ENCODE data around the gene RASSF5.
"Not testable (repeated sequence)": the region's sequence is repeated elsewhere in the genome, so short reads cannot be mapped to it uniquely, and the experiment has no call there.

RASSF5 gene

GRCh38 chr1:206578068-206578977 is 71.0 kb downstream of the RASSF5 start:
- H3K36me3 ChIP-seq (ENCODE audit: insufficient read depth, insufficient read length, low read length), result no peaks in the 10 kb centered on the region
- no peak overlapping the region for H3K9ac ChIP-seq (ENCODE audit: insufficient read length, low read depth)
- no peaks in the 10 kb centered on the region for H3K9me3 ChIP-seq (ENCODE audit: insufficient read depth, low read length)
- no peak overlapping the region for H3K4me3 ChIP-seq (ENCODE audit: insufficient read length, low read depth)
- H3K27me3 ChIP-seq (ENCODE audit: insufficient read depth, insufficient read length), result no peaks in the 10 kb centered on the region
- TF ChIP-seq YY1 (IDR thresholded peaks at IDR 0.05; ENCODE audit: insufficient read depth, insufficient read length) (no peak), SUZ12 (IDR thresholded peaks at IDR 0.05; ENCODE audit: extremely low read depth, insufficient read depth, insufficient read length) (no peak), ZNF274 (IDR thresholded peaks at IDR 0.05; ENCODE audit: low read depth, low read length) (no peak)
- H3K4me1 ChIP-seq (ENCODE audit: insufficient read depth, insufficient read length), result peaks cover 10% of the 10 kb centered on the region
- no peak for DNase-seq (ENCODE audit: low read depth, low spot score)

DNA sequence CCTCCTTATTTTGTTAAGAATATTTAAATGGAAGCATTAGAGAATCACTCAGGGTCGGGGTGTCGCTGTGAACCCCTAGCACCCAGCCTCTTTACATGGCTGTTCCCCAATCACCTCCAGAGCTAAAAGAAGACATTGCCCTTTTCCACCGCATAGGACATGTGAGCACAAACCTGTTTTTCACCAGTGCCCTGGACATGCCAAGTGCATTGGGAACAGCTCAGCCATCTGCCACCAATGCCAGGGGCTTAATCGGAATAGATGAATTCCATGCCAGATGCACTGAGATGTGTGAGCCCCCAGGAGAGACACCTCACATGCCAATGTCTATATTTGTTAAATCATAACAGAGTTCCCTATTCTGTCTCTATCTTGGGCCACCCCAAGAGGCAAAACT is 71.6 kb downstream of the RASSF5 start:
- H3K27me3 ChIP-seq (ENCODE audit: insufficient read depth, insufficient read length), result no peaks in the 10 kb centered on the region
- TF ChIP-seq SUZ12 (IDR thresholded peaks at IDR 0.05; ENCODE audit: extremely low read depth, insufficient read depth, insufficient read length) (no peak), ZNF274 (IDR thresholded peaks at IDR 0.05; ENCODE audit: low read depth, low read length) (no peak), YY1 (IDR thresholded peaks at IDR 0.05; ENCODE audit: insufficient read depth, insufficient read length) (no peak)
- no peaks in the 10 kb centered on the region for H3K36me3 ChIP-seq (ENCODE audit: insufficient read depth, insufficient read length, low read length)
- H3K4me1 ChIP-seq (ENCODE audit: insufficient read depth, insufficient read length), result peaks cover 9% of the 10 kb centered on the region
- no peak for DNase-seq (ENCODE audit: low read depth, low spot score)
- H3K9ac ChIP-seq (ENCODE audit: insufficient read length, low read depth), result no peak overlapping the region
- no peak overlapping the region for H3K4me3 ChIP-seq (ENCODE audit: insufficient read length, low read depth)
- no peaks in the 10 kb centered on the region for H3K9me3 ChIP-seq (ENCODE audit: insufficient read depth, low read length)

GRCh38 chr1:206579747-206580437 is 72.6 kb downstream of the RASSF5 start:
- TF ChIP-seq SUZ12 (IDR thresholded peaks at IDR 0.05; ENCODE audit: extremely low read depth, insufficient read depth, insufficient read length), result no peak
- no peak for TF ChIP-seq YY1 (IDR thresholded peaks at IDR 0.05; ENCODE audit: insufficient read depth, insufficient read length)
- no peak for TF ChIP-seq ZNF274 (IDR thresholded peaks at IDR 0.05; ENCODE audit: low read depth, low read length)
- H3K4me3 ChIP-seq (ENCODE audit: insufficient read length, low read depth), result no peak overlapping the region
- no peak for DNase-seq (ENCODE audit: low read depth, low spot score)
- no peak overlapping the region for H3K9ac ChIP-seq (ENCODE audit: insufficient read length, low read depth)
- H3K36me3 ChIP-seq (ENCODE audit: insufficient read depth, insufficient read length, low read length), result no peaks in the 10 kb centered on the region
- H3K4me1 ChIP-seq (ENCODE audit: insufficient read depth, insufficient read length), result peaks cover 6% of the 10 kb centered on the region
- no peaks in the 10 kb centered on the region for H3K9me3 ChIP-seq (ENCODE audit: insufficient read depth, low read length)
- no peaks in the 10 kb centered on the region for H3K27me3 ChIP-seq (ENCODE audit: insufficient read depth, insufficient read length)

GRCh38 chr1:206580438-206581113 is 73.2 kb downstream of the RASSF5 start:
- Histone ChIP-seq H3K9ac (ENCODE audit: insufficient read length, low read depth) (no peak overlapping the region), H3K9me3 (ENCODE audit: insufficient read depth, low read length) (no peaks in the 10 kb centered on the region), H3K36me3 (ENCODE audit: insufficient read depth, insufficient read length, low read length) (no peaks in the 10 kb centered on the region), H3K4me1 (ENCODE audit: insufficient read depth, insufficient read length) (peaks cover 5% of the 10 kb centered on the region), H3K4me3 (ENCODE audit: insufficient read length, low read depth) (no peak overlapping the region), H3K27me3 (ENCODE audit: insufficient read depth, insufficient read length) (no peaks in the 10 kb centered on the region)
- TF ChIP-seq YY1 (IDR thresholded peaks at IDR 0.05; ENCODE audit: insufficient read depth, insufficient read length) (no peak), SUZ12 (IDR thresholded peaks at IDR 0.05; ENCODE audit: extremely low read depth, insufficient read depth, insufficient read length) (no peak)
- no peak for DNase-seq (ENCODE audit: low read depth, low spot score)

DNA sequence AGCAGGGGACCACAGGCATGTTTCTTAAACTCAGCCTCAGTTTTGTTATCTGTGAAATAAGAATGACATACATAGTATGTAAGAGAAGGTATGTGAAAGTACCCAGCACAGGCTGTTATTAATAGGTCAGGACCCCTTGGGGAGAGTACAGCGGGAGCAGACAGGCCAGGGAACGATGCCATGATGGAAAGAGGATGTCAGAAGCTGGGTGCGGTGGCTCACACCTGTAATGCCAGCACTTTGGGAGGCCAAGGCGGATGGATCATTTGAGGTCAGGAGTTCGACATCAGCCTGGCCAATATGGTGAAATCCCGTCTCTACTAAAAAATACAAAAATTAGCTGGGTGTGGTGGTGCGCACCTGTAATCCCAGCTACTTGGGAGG is 73.8 kb downstream of the RASSF5 start:
- not testable (repeated sequence) for DNase-seq (ENCODE audit: low read depth, low spot score); H3K36me3 ChIP-seq (ENCODE audit: insufficient read depth, insufficient read length, low read length); H3K9ac ChIP-seq (ENCODE audit: insufficient read length, low read depth); H3K4me3 ChIP-seq (ENCODE audit: insufficient read length, low read depth); H3K4me1 ChIP-seq (ENCODE audit: insufficient read depth, insufficient read length); H3K9me3 ChIP-seq (ENCODE audit: insufficient read depth, low read length); H3K27me3 ChIP-seq (ENCODE audit: insufficient read depth, insufficient read length)

DNA sequence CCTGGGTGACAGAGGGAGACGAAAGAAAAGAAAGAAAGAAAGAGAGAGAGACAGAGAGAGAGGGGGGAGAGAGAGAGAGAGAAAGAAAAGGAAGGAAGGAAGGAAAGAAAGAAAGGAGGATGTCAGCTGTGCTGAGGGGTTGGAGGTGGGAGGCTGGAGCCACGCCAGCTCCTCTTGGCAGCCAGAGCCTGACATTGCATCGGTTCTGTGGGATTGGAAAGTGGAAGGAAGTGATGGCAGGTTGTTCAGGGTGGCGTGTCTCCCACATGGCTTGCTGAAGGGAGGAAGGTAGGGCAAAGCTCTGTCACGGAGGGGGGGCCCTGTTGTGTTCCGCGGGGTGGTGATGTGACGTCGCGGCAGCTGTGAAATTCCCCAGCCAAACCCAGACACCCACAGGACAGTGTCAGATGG is 74.2 kb downstream of the RASSF5 start:
- TF ChIP-seq SUZ12 (IDR thresholded peaks at IDR 0.05; ENCODE audit: extremely low read depth, insufficient read depth, insufficient read length), result no peak
- no peak for TF ChIP-seq YY1 (IDR thresholded peaks at IDR 0.05; ENCODE audit: insufficient read depth, insufficient read length)
- no peak for TF ChIP-seq ZNF274 (IDR thresholded peaks at IDR 0.05; ENCODE audit: low read depth, low read length)
- Histone ChIP-seq H3K9me3 (ENCODE audit: insufficient read depth, low read length) (no peaks in the 10 kb centered on the region), H3K9ac (ENCODE audit: insufficient read length, low read depth) (no peak overlapping the region), H3K36me3 (ENCODE audit: insufficient read depth, insufficient read length, low read length) (peaks cover 2% of the 10 kb centered on the region), H3K4me3 (ENCODE audit: insufficient read length, low read depth) (no peak overlapping the region), H3K27me3 (ENCODE audit: insufficient read depth, insufficient read length) (no peaks in the 10 kb centered on the region), H3K4me1 (ENCODE audit: insufficient read depth, insufficient read length) (peaks cover 3% of the 10 kb centered on the region)
- no peak for DNase-seq (ENCODE audit: low read depth, low spot score)

DNA sequence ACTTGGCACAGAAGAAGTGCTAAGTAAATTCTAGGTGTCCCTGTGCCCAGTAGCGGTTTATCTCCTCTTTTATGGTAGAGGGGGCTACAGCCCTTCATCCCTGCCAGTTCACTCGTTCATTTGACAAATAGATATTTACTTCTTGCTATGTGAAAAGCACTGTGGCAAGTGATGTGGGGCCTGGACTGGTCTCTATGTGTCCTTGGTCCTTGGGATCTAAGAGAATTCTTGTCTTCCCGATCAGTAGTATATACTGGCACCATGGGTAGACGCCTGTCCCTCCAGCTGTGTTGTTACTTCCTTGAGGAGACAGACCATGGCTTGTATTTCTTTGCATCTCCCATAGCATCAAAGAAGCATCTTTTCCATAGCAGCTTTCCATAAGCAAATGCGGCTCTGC is 75.2 kb downstream of the RASSF5 start:
- H3K9me3 ChIP-seq (ENCODE audit: insufficient read depth, low read length), result no peaks in the 10 kb centered on the region
- no peaks in the 10 kb centered on the region for H3K27me3 ChIP-seq (ENCODE audit: insufficient read depth, insufficient read length)
- TF ChIP-seq ZNF274 (IDR thresholded peaks at IDR 0.05; ENCODE audit: low read depth, low read length) (no peak), YY1 (IDR thresholded peaks at IDR 0.05; ENCODE audit: insufficient read depth, insufficient read length) (no peak), SUZ12 (IDR thresholded peaks at IDR 0.05; ENCODE audit: extremely low read depth, insufficient read depth, insufficient read length) (no peak)
- DNase-seq (ENCODE audit: low read depth, low spot score), result no peak
- H3K9ac ChIP-seq (ENCODE audit: insufficient read length, low read depth), result no peak overlapping the region
- peaks cover 3% of the 10 kb centered on the region for H3K4me1 ChIP-seq (ENCODE audit: insufficient read depth, insufficient read length)
- H3K4me3 ChIP-seq (ENCODE audit: insufficient read length, low read depth), result no peak overlapping the region
- H3K36me3 ChIP-seq (ENCODE audit: insufficient read depth, insufficient read length, low read length), result peaks cover 8% of the 10 kb centered on the region
